Measurements from ENCODE around the gene MEST.

GRCh38 chr7:130454959-130455358, 36.9 kb upstream of the MEST start:
- TF ChIP-seq POLR2A (IDR thresholded peaks at IDR 0.05): no peak
- TF ChIP-seq, protein P1, sequence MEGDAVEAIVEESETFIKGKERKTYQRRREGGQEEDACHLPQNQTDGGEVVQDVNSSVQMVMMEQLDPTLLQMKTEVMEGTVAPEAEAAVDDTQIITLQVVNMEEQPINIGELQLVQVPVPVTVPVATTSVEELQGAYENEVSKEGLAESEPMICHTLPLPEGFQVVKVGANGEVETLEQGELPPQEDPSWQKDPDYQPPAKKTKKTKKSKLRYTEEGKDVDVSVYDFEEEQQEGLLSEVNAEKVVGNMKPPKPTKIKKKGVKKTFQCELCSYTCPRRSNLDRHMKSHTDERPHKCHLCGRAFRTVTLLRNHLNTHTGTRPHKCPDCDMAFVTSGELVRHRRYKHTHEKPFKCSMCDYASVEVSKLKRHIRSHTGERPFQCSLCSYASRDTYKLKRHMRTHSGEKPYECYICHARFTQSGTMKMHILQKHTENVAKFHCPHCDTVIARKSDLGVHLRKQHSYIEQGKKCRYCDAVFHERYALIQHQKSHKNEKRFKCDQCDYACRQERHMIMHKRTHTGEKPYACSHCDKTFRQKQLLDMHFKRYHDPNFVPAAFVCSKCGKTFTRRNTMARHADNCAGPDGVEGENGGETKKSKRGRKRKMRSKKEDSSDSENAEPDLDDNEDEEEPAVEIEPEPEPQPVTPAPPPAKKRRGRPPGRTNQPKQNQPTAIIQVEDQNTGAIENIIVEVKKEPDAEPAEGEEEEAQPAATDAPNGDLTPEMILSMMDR (IDR thresholded peaks at IDR 0.05 in 4 of 5, conservative IDR thresholded peaks at IDR 0.05 in 1 of 5): no peak
